T-helper 17 cell (primary cell): ENCODE results near the gene EML4. TPM values are rescaled to one million over a fixed set of nuclear protein-coding genes. Genes with fewer than 3 reads are reported as not detected.

Source experiments
- ATAC-seq: fragments of 150-1000 bp; cut with Tn5 transposase; 2 replicates; pipeline ENCODE4 v1.10.0; 2021; ENCODE audit warnings: mild to moderate bottlenecking, moderate library complexity
- DNase-seq, 3 donors: peaks; one replicate each; pipeline versions ENCODE4 v3.0.0 to v3.0.0-alpha.2; 2020 to 2021
- H3K9me3 ChIP-seq: one replicate; pipeline ENCODE4 v1.7.0; 2013; ENCODE audit warnings: low read length, mild to moderate bottlenecking; ENCODE audit not compliant: control insufficient read depth, poor library complexity, severe bottlenecking
- H3K27ac Mint-ChIP-seq: one replicate; pipeline ENCODE4 v1.8.0; 2022; ENCODE audit warnings: mild to moderate bottlenecking, moderate library complexity, mixed read lengths
- H3K27me3 Mint-ChIP-seq: one replicate; pipeline ENCODE4 v1.8.0; 2022; ENCODE audit warnings: mixed read lengths
- H3K36me3 Mint-ChIP-seq: one replicate; pipeline ENCODE4 v1.8.0; 2022; ENCODE audit warnings: low read depth, mixed read lengths
- H3K4me1 Mint-ChIP-seq: one replicate; pipeline ENCODE4 v1.8.0; 2022; ENCODE audit warnings: mild to moderate bottlenecking, mixed read lengths
- H3K4me3 Mint-ChIP-seq: one replicate; pipeline ENCODE4 v1.8.0; 2022; ENCODE audit warnings: mild to moderate bottlenecking, moderate library complexity, mixed read lengths
- total RNA-seq, 4 donors: library from RNA in 2 of 4; stranded (reverse) in 2 of 4; gene quantifications; one replicate each; pipeline ENCODE4 v1.2.3 and lab custom pipeline; 2022 to 2026

Gene EML4
- total RNA-seq, 2 donors from 2014 or later, result 292 to 348 TPM

DNA sequence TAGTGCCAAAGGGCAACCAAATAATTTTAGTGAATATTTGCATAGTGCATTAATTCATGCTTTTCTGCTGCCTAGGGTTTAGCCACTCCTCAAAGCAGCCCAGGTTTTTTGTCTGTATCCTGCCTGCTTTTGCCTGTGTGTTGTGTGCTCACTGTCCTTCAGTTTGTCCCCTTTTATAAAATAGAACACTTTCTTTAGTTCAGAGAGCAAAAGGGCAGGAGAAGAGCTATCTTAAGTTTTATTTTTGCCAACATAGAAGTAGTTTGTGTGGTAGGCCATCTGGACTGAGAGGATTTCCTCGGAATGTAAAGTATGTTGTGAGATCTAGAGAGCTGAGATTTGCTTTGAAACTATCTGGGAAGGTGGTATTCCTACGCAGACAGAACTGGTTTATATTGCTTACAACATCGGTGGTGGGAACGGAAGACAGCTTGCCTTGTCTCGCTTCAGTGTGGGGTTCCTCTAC lies 64.9 kb downstream of the EML4 start:
- peak overlapping the region; percentile 92 for H3K27ac Mint-ChIP-seq

GRCh38 chr2:42236911-42237310 lies 67.8 kb downstream of the EML4 start:
- peak overlapping the region; percentile 64 for H3K4me3 Mint-ChIP-seq
- peaks cover 50% of the 10 kb centered on the region for H3K4me1 Mint-ChIP-seq
- ATAC-seq (no peak), DNase-seq (no peak)
- H3K27ac Mint-ChIP-seq, result peak overlapping the region; percentile 92
- H3K9me3 ChIP-seq, result no peaks in the 10 kb centered on the region
- no peaks in the 10 kb centered on the region for H3K27me3 Mint-ChIP-seq
- H3K36me3 Mint-ChIP-seq, result no peaks in the 10 kb centered on the region

More for the DNA sequence above, 64.9 kb downstream of the EML4 start:
- Mint-ChIP-seq H3K27me3 (no peaks in the 10 kb centered on the region), H3K36me3 (peaks cover 3% of the 10 kb centered on the region), H3K4me3 (no peak overlapping the region), H3K4me1 (peaks cover 50% of the 10 kb centered on the region)
- DNase-seq, result no peak
- ATAC-seq, result no peak
- no peaks in the 10 kb centered on the region for H3K9me3 ChIP-seq

DNA sequence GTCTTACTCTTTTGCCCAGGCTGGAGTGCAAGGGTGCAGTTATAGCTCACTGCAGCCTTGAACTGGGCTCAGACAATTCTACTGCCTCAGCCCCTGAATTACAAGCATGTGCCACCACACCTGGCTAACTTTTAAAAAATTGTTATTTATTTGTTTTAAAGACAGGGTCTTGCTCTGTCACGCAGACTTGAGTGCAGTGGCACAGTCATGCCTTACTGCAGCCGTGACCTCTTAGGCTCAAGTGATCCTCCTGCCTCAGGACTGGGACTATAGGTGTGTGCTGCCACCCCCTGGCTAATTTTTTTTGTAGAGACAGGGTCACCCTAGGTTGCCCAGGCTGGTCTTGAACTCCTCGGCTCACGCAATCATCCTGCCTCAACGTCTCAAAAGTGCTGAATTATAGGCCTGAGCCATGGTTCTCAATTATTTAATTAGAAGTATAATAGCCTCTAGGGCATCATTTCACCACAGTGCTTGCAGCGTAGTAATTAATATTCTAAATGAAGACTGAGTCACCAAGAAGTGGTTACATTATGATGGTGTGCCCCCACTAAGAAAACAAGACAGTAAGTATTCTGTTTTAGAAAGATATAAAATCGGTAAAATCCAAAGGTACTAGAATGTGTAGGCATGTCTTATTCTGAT lies 69.6 kb downstream of the EML4 start:
- peak overlapping the region; percentile 91 for H3K27ac Mint-ChIP-seq
- no peaks in the 10 kb centered on the region for H3K27me3 Mint-ChIP-seq
- DNase-seq, result peak in 1 of 3 donors; percentile 24

GRCh38 chr2:42239289-42239661 lies 70.1 kb downstream of the EML4 start:
- H3K9me3 ChIP-seq, result no peaks in the 10 kb centered on the region
- ATAC-seq (no peak), DNase-seq (no peak)
- no peaks in the 10 kb centered on the region for H3K27me3 Mint-ChIP-seq
- H3K4me1 Mint-ChIP-seq, result peaks cover 56% of the 10 kb centered on the region
- peak overlapping the region; percentile 91 for H3K27ac Mint-ChIP-seq
- no peaks in the 10 kb centered on the region for H3K36me3 Mint-ChIP-seq
- H3K4me3 Mint-ChIP-seq, result no peak overlapping the region

More for the DNA sequence above, 69.6 kb downstream of the EML4 start:
- peak; percentile 79 for ATAC-seq
- H3K9me3 ChIP-seq, result no peaks in the 10 kb centered on the region
- Mint-ChIP-seq H3K4me1 (peaks cover 57% of the 10 kb centered on the region), H3K4me3 (peak overlapping the region; percentile 45), H3K36me3 (no peaks in the 10 kb centered on the region)

- H3K27me3 Mint-ChIP-seq, result no peaks in the 10 kb centered on the region
- no peak for DNase-seq
- peak overlapping the region; percentile 47 for H3K4me3 Mint-ChIP-seq
- H3K9me3 ChIP-seq, result no peaks in the 10 kb centered on the region
- peaks cover 60% of the 10 kb centered on the region for H3K4me1 Mint-ChIP-seq
- ATAC-seq, result no peak
- H3K27ac Mint-ChIP-seq, result peak overlapping the region; percentile 91
- no peaks in the 10 kb centered on the region for H3K36me3 Mint-ChIP-seq
These were observed 70.7 kb downstream of the EML4 start for GRCh38 chr2:42239811-42240210.

DNA sequence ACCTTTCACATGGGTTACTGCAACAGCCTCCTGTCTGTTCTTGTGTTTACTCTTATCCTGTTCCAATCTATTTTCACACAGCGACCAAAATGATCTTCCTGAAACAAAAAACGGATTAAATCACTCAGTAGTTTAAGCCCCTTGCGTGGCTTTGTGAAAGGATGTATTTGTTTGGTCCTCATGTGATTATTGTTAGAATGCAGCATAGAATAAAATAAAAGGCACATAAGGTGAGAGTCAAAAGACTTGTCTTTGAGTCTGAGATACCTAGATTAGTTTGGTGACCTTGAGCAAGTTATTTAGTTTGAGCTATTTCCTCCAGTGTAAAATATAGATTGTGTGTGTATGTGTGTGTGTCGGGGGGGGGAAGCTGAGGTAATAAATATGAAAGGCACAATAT lies 72.4 kb downstream of the EML4 start:
- no peak for ATAC-seq
- Mint-ChIP-seq H3K27me3 (no peaks in the 10 kb centered on the region), H3K4me1 (peaks cover 57% of the 10 kb centered on the region), H3K27ac (peak overlapping the region; percentile 91), H3K36me3 (peaks cover 3% of the 10 kb centered on the region), H3K4me3 (peak overlapping the region; percentile 61)
- no peaks in the 10 kb centered on the region for H3K9me3 ChIP-seq
- no peak for DNase-seq

GRCh38 chr2:42243297-42243696 lies 74.1 kb downstream of the EML4 start:
- no peaks in the 10 kb centered on the region for H3K27me3 Mint-ChIP-seq
- DNase-seq (no peak), ATAC-seq (no peak)
- H3K27ac Mint-ChIP-seq, result peak overlapping the region; percentile 74
- peaks cover 9% of the 10 kb centered on the region for H3K36me3 Mint-ChIP-seq
- H3K9me3 ChIP-seq, result no peaks in the 10 kb centered on the region
- H3K4me3 Mint-ChIP-seq, result peak overlapping the region; percentile 49
- peaks cover 55% of the 10 kb centered on the region for H3K4me1 Mint-ChIP-seq

GRCh38 chr2:42244520-42244919 lies 75.4 kb downstream of the EML4 start:
- ATAC-seq, result peak; percentile 45
- no peak for DNase-seq
- Mint-ChIP-seq H3K4me1 (peaks cover 56% of the 10 kb centered on the region), H3K27me3 (no peaks in the 10 kb centered on the region), H3K36me3 (peaks cover 9% of the 10 kb centered on the region), H3K27ac (peak overlapping the region; percentile 68), H3K4me3 (no peak overlapping the region)
- no peaks in the 10 kb centered on the region for H3K9me3 ChIP-seq

DNA sequence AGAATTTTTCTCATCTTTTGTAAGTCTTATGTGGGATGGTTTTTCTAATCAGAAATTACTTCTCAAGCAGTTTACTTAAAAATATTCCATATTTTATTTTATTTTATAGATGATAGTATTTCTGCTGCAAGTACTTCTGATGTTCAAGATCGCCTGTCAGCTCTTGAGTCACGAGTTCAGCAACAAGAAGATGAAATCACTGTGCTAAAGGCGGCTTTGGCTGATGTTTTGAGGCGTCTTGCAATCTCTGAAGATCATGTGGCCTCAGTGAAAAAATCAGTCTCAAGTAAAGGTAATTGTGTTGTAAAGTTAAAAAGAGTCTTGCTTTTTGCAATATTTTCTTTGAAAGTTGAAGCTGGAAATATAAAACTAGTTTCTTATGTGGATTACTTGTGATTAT lies 76.2 kb downstream of the EML4 start:
- no peak for ATAC-seq
- H3K36me3 Mint-ChIP-seq, result peaks cover 9% of the 10 kb centered on the region

GRCh38 chr2:42246562-42246961 lies 77.4 kb downstream of the EML4 start:
- no peaks in the 10 kb centered on the region for H3K27me3 Mint-ChIP-seq
- no peak overlapping the region for H3K4me3 Mint-ChIP-seq
- DNase-seq, result no peak
- no peaks in the 10 kb centered on the region for H3K9me3 ChIP-seq
- peak overlapping the region; percentile 91 for H3K27ac Mint-ChIP-seq
- peaks cover 9% of the 10 kb centered on the region for H3K36me3 Mint-ChIP-seq
- no peak for ATAC-seq
- H3K4me1 Mint-ChIP-seq, result peaks cover 54% of the 10 kb centered on the region

More for the DNA sequence above, 76.2 kb downstream of the EML4 start:
- Mint-ChIP-seq H3K27me3 (no peaks in the 10 kb centered on the region), H3K27ac (no peak overlapping the region), H3K4me1 (peaks cover 57% of the 10 kb centered on the region), H3K4me3 (no peak overlapping the region)
- DNase-seq, result no peak
- no peaks in the 10 kb centered on the region for H3K9me3 ChIP-seq

GRCh38 chr2:42248846-42249245 lies 79.7 kb downstream of the EML4 start:
- no peak overlapping the region for H3K27ac Mint-ChIP-seq
- H3K4me1 Mint-ChIP-seq, result peaks cover 54% of the 10 kb centered on the region
- peaks cover 12% of the 10 kb centered on the region for H3K36me3 Mint-ChIP-seq

DNA sequence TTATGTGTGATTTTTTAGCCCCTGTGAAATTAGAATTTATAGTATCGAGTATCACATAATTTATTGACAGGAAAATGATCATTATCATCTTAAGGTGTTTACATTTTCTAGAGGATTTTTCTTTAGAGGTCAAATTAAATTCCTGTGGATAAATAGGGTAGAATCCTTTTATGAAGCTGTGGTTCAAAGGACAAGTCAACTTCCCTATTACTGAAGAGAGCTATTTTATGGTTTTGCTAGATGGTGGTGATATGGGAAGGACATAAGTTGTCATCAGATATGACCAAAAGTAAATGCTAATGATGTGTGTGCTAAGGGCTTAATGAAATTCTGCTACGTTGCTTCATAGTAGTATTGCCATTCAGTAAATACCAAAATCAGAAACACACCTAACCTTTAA lies 80.1 kb downstream of the EML4 start:
- Mint-ChIP-seq H3K4me1 (peaks cover 53% of the 10 kb centered on the region), H3K4me3 (no peak overlapping the region), H3K27me3 (no peaks in the 10 kb centered on the region), H3K27ac (no peak overlapping the region), H3K36me3 (peaks cover 14% of the 10 kb centered on the region)
- DNase-seq (no peak), ATAC-seq (no peak)
- H3K9me3 ChIP-seq, result no peaks in the 10 kb centered on the region

More at GRCh38 chr2:42248846-42249245, 79.7 kb downstream of the EML4 start:
- H3K9me3 ChIP-seq, result no peaks in the 10 kb centered on the region
- ATAC-seq, result no peak
- Mint-ChIP-seq H3K4me3 (no peak overlapping the region), H3K27me3 (no peaks in the 10 kb centered on the region)
- DNase-seq, result no peak

GRCh38 chr2:42249887-42250286 lies 80.7 kb downstream of the EML4 start:
- DNase-seq (no peak), ATAC-seq (no peak)
- Mint-ChIP-seq H3K27ac (no peak overlapping the region), H3K4me1 (peaks cover 49% of the 10 kb centered on the region), H3K36me3 (peaks cover 15% of the 10 kb centered on the region), H3K27me3 (no peaks in the 10 kb centered on the region), H3K4me3 (peak overlapping the region; percentile 28)
- H3K9me3 ChIP-seq, result no peaks in the 10 kb centered on the region

DNA sequence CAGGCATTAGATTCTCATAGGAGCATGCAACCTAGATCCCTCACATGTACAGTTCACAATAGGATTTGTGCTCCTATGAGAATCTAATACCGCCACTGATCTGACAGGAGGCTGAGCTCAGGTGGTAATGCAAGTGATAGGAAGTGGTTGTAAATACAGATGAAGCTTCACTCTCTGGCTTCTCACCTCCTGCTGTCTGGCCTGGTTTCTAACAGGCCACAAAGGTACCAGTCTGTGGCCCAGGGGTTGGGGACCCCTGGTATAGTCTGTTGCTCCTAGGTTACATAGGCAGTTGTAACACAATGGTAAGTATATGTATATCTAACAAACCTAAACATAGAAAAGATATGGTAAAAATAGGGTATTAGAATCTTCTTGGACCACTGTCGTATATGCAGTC lies 81.8 kb downstream of the EML4 start:
- no peak overlapping the region for H3K4me3 Mint-ChIP-seq
- H3K27ac Mint-ChIP-seq, result peak overlapping the region; percentile 89

More for the DNA sequence above, 81.8 kb downstream of the EML4 start:
- DNase-seq, result no peak
- Mint-ChIP-seq H3K4me1 (peaks cover 54% of the 10 kb centered on the region), H3K27me3 (no peaks in the 10 kb centered on the region), H3K36me3 (peaks cover 15% of the 10 kb centered on the region)
- no peaks in the 10 kb centered on the region for H3K9me3 ChIP-seq
- ATAC-seq, result peak; percentile 32
